GM12864 (cell line): ENCODE data around the gene SERINC5.
"Not testable (repeated sequence)": the region's sequence is repeated elsewhere in the genome, so short reads cannot be mapped to it uniquely, and the experiment has no call there.

ENCODE experiments used
- DNase-seq: peaks from one replicate; pipeline ENCODE4 v3.0.0-alpha.2; 2011; ENCODE audit warnings: low read depth
- H3K4me3 ChIP-seq: 2 replicates; pipeline ENCODE4 v1.5.1; 2011; ENCODE audit warnings: mild to moderate bottlenecking, low read depth, low read length, control low read depth
- CTCF ChIP-seq: IDR thresholded peaks from 2 replicates; pipeline ENCODE4 v1.5.1; 2011; ENCODE audit warnings: low read depth, mild to moderate bottlenecking, moderate library complexity, low read length, control low read depth, inconsistent platforms; ENCODE audit errors: missing control alignments

Gene SERINC5

GRCh38 chr5:80141147-80141671 is 114.6 kb downstream of the SERINC5 start:
- DNase-seq = no peak
- H3K4me3 ChIP-seq = no peak overlapping the region
- no peak for TF ChIP-seq CTCF

- H3K4me3 ChIP-seq = no peak overlapping the region
- TF ChIP-seq CTCF = no peak
- DNase-seq = no peak
Observed at GRCh38 chr5:80140496-80140895, 115.4 kb downstream of the SERINC5 start.

- H3K4me3 ChIP-seq = no peak overlapping the region
- DNase-seq = no peak
- no peak for TF ChIP-seq CTCF
Observed at GRCh38 chr5:80139466-80139972, 116.3 kb downstream of the SERINC5 start.

- H3K4me3 ChIP-seq = no peak overlapping the region
- DNase-seq = no peak
- no peak for TF ChIP-seq CTCF
Observed at GRCh38 chr5:80138486-80138885, 117.4 kb downstream of the SERINC5 start.

GRCh38 chr5:80136798-80137197 is 119.0 kb downstream of the SERINC5 start:
- DNase-seq, H3K4me3 ChIP-seq: not testable (repeated sequence)

GRCh38 chr5:80134876-80135275 is 121.0 kb downstream of the SERINC5 start:
- TF ChIP-seq CTCF = no peak
- H3K4me3 ChIP-seq = no peak overlapping the region
- no peak for DNase-seq

GRCh38 chr5:80129146-80129545 is 126.7 kb downstream of the SERINC5 start:
- H3K4me3 ChIP-seq = no peak overlapping the region
- no peak for TF ChIP-seq CTCF
- DNase-seq = no peak
